HepG2 (cell line): ENCODE results near the gene FBXO4. TPM values are rescaled to one million over a fixed set of nuclear protein-coding genes. Genes with fewer than 3 reads are reported as not detected.

Experiments
- BHLHE40 ChIP-seq: IDR thresholded peaks from 2 replicates; pipeline ENCODE4 v1.6.1; 2011; ENCODE audit warnings: low read length, improper control_type of control experiment
- HIVEP1 ChIP-seq: sonication (generic); formaldehyde crosslinking; IDR thresholded peaks from 2 replicates; pipeline ENCODE4 v1.4.0; 2020; ENCODE audit warnings: mild to moderate bottlenecking, missing genetic modification reagents
- MAFK ChIP-seq, 2 experiments: IDR thresholded peaks in 1 of 2; conservative IDR thresholded peaks in 1 of 2; 2 replicates each; pipeline ENCODE4 v1.6.1; 2011; ENCODE audit warnings: improper control_type of control experiment in 2 of 2, low read length in 2 of 2
- NFRKB ChIP-seq: fragments of 450-650 bp; IDR thresholded peaks from 2 replicates; pipeline ENCODE4 v1.6.1; 2017
- NR2F1 ChIP-seq, 2 experiments: fragments of 450-650 bp in 1 of 2; formaldehyde crosslinking in 1 of 2; IDR thresholded peaks; 2 replicates each; pipeline versions ENCODE4 v1.5.0 to v1.6.1; 2016 to 2020; ENCODE audit warnings: mild to moderate bottlenecking in 1 of 2, missing compliant biosample characterization in 1 of 2, missing genetic modification reagents in 1 of 2, moderate library complexity in 1 of 2
- PHF8 ChIP-seq: sonication (generic); formaldehyde crosslinking; IDR thresholded peaks from 2 replicates; pipeline ENCODE4 v1.5.0; 2020; ENCODE audit warnings: missing genetic modification reagents
- PTBP1 ChIP-seq: fragments of 200-400 bp; formaldehyde crosslinking; IDR thresholded peaks from 2 replicates; pipeline ENCODE4 v1.6.1; 2018; ENCODE audit warnings: low read length, low read depth; ENCODE audit not compliant: poor library complexity, severe bottlenecking
- SRSF4 ChIP-seq: fragments of 200-400 bp; formaldehyde crosslinking; IDR thresholded peaks from one replicate; pipeline ENCODE4 v1.6.1; 2018; ENCODE audit warnings: mild to moderate bottlenecking, low read depth, low read length, moderate library complexity; ENCODE audit not compliant: poor library complexity, severe bottlenecking
- SYNCRIP ChIP-seq: fragments of 200-400 bp; formaldehyde crosslinking; IDR thresholded peaks from 2 replicates; pipeline ENCODE4 v1.6.1; 2018; ENCODE audit warnings: mild to moderate bottlenecking, low read depth, low read length; ENCODE audit not compliant: insufficient read depth
- TCF12 ChIP-seq, 2 experiments: fragments of 450-650 bp in 1 of 2; sonication (generic) in 1 of 2; formaldehyde crosslinking in 1 of 2; IDR thresholded peaks; 2 replicates each; pipeline versions ENCODE4 v1.6.1 to v1.8.0; 2017 to 2022; ENCODE audit warnings: antibody characterized with exemption in 1 of 2, mild to moderate bottlenecking in 1 of 2, missing genetic modification reagents in 1 of 2, moderate library complexity in 1 of 2
- ZFP1 ChIP-seq: IDR thresholded peaks from 2 replicates; pipeline ENCODE4 v1.6.1; 2016
- ZNF180 ChIP-seq: sonication (generic); formaldehyde crosslinking; IDR thresholded peaks from 2 replicates; pipeline ENCODE4 v1.4.0; 2020; ENCODE audit warnings: low read depth, missing genetic modification reagents, borderline replicate concordance
- ZNF225 ChIP-seq: sonication (generic); formaldehyde crosslinking; IDR thresholded peaks from 2 replicates; pipeline ENCODE4 v1.4.0; 2020; ENCODE audit warnings: mild to moderate bottlenecking, missing genetic modification reagents
- ZNF430 ChIP-seq: sonication (generic); formaldehyde crosslinking; IDR thresholded peaks from 2 replicates; pipeline ENCODE4 v1.9.0; 2021; ENCODE audit warnings: mild to moderate bottlenecking, missing genetic modification reagents
- ZNF513 ChIP-seq: sonication (generic); formaldehyde crosslinking; conservative IDR thresholded peaks from 2 replicates; pipeline ENCODE4 v1.5.0; 2020; ENCODE audit warnings: missing genetic modification reagents
- ZNF564 ChIP-seq: sonication (generic); formaldehyde crosslinking; IDR thresholded peaks from 2 replicates; pipeline ENCODE4 v1.8.1; 2023; ENCODE audit warnings: mild to moderate bottlenecking, missing genetic modification reagents
- ZNF609 ChIP-seq: sonication (generic); formaldehyde crosslinking; IDR thresholded peaks from 2 replicates; pipeline ENCODE4 v1.4.0; 2020; ENCODE audit warnings: mild to moderate bottlenecking, missing genetic modification reagents, borderline replicate concordance
- ZNF629 ChIP-seq: sonication (generic); formaldehyde crosslinking; conservative IDR thresholded peaks from 2 replicates; pipeline ENCODE4 v1.5.0; 2020; ENCODE audit warnings: missing genetic modification reagents
- ZNF766 ChIP-seq: sonication (generic); formaldehyde crosslinking; IDR thresholded peaks from 2 replicates; pipeline ENCODE4 v1.5.0; 2020; ENCODE audit warnings: missing genetic modification reagents, borderline replicate concordance
- ZNF776 ChIP-seq: sonication (generic); formaldehyde crosslinking; IDR thresholded peaks from 2 replicates; pipeline ENCODE4 v1.4.0; 2020; ENCODE audit warnings: mild to moderate bottlenecking, missing genetic modification reagents
- ZNF839 ChIP-seq: sonication (generic); formaldehyde crosslinking; IDR thresholded peaks from 2 replicates; pipeline ENCODE4 v1.4.0; 2020; ENCODE audit warnings: missing genetic modification reagents, mild to moderate bottlenecking, borderline replicate concordance
- polyA plus RNA-seq, 8 experiments: library from polyadenylated mRNA; depleted of rRNA in 3 of 8; stranded (reverse) in 7 of 8; unstranded in 1 of 8; fragments of >200 nt; fragmentation: Illumina TruSeq in 4 of 8; extraction: Trizol in 4 of 8; gene quantifications; 2 replicates each; pipeline versions ENCODE4 v1.2.1 to v1.2.3, GENCODE V29; 2011 to 2016; ENCODE audit warnings: low read depth in 4 of 8, missing spikeins in 1 of 8, mixed read lengths in 1 of 8; ENCODE audit not compliant: insufficient read depth in 1 of 8
- total RNA-seq, 5 experiments: library from RNA; depleted of rRNA; stranded (reverse); fragments of >200 nt; fragmentation: Illumina TruSeq; extraction: Trizol; gene quantifications; 2 replicates each; pipeline ENCODE4 v1.2.3, GENCODE V29; 2016; ENCODE audit warnings: low read depth in 1 of 5
- TF ChIP-seq, protein P1 (sequence below): sonication (generic); formaldehyde crosslinking; IDR thresholded peaks from 2 replicates; pipeline ENCODE4 v1.5.0; 2020; ENCODE audit warnings: missing genetic modification reagents

The FBXO4 gene
- total and polyA plus RNA-seq, 2 of the 13 experiments (the other 11 are each of a cell fraction or from before 2014, with no cell fraction given), result 5.2 to 16.4 TPM

DNA sequence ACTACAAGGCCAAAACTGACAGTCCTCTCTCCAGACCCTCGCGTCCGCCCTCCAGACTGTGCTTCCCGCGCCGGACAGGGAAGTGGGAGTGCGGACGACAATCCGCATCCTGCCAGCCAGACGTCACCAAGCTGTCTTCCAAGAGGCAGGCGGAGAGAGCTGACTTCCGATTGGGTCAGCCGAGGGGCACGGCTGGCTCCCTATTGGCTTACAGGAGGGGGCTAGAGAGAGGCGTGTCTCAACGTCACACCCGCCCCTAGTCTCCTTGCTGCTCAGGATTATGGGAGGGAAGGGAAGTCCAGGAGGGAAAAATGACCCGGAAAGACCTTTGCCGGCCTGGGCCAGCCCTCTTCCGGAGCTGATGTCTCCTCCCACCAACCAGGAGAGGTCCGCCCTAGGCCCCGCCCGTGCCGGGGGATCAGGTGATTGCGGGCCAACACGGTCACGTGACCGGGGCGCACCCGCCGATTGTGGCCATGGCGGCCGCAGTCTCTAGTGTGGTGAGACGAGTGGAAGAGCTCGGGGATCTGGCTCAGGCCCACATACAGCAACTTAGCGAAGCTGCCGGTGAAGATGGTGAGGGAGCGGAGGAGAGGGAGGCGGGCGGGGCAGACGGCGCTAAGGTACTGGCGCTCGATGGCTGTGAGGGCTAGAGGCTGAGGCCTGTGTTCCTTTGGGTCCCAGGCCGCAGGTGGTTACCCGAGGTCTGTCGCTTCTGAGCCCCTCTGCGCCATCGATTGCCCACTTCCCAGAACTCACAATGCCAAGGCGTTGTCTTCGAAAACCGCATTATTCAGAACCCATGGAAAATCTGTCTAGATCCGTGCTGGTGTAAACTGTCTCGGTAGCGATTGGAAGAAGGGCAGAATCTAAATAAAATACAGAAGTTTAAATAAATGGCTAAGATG is 20.9 kb upstream of the FBXO4 start, which contains the start of gene RIMOC1 (continued):
- TF ChIP-seq ZNF180 (CRISPR knock-in tag), result no peak
- TF ChIP-seq PTBP1, result peak; percentile 82
- TF ChIP-seq ZNF225, result peak; percentile 87
- TF ChIP-seq SRSF4, result no peak
- TF ChIP-seq TCF12 (IDR thresholded peaks at IDR 0.05), result no peak
- TF ChIP-seq TCF12 (CRISPR knock-in tag; IDR thresholded peaks at IDR 0.05), result peak; percentile 46; the same call in 1 of the 2 replicates
- no peak for TF ChIP-seq ZNF766 (CRISPR knock-in tag)
- TF ChIP-seq, protein P1, sequence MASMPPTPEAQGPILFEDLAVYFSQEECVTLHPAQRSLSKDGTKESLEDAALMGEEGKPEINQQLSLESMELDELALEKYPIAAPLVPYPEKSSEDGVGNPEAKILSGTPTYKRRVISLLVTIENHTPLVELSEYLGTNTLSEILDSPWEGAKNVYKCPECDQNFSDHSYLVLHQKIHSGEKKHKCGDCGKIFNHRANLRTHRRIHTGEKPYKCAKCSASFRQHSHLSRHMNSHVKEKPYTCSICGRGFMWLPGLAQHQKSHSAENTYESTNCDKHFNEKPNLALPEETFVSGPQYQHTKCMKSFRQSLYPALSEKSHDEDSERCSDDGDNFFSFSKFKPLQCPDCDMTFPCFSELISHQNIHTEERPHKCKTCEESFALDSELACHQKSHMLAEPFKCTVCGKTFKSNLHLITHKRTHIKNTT, result no peak
- TF ChIP-seq ZNF776 (CRISPR knock-in tag), result peak; percentile 75; the same call in 1 of the 2 replicates
- peak; percentile 69; the same call in 1 of the 2 replicates for TF ChIP-seq ZNF609 (CRISPR knock-in tag)
- TF ChIP-seq MAFK (conservative IDR thresholded peaks at IDR 0.05 in 1 of 2, IDR thresholded peaks at IDR 0.05 in 1 of 2; ENCODE audit: low read length in 2 of 2), result no peak
- TF ChIP-seq HIVEP1, result peak; percentile 99
- 0 out of 2 replicates have a peak, but pooled peaks have one; percentile 73 for TF ChIP-seq ZNF513 (CRISPR knock-in tag)
- TF ChIP-seq ZNF430 (CRISPR knock-in tag), result peak; percentile 46; the same call in 1 of the 2 replicates
- no peak for TF ChIP-seq SYNCRIP
- no peak for TF ChIP-seq ZNF629 (CRISPR knock-in tag)
- no peak for TF ChIP-seq ZFP1
- TF ChIP-seq BHLHE40, result peak; percentile 99
- TF ChIP-seq PHF8 (CRISPR knock-in tag), result peak; percentile 100
- peak; percentile 43 to 74; a peak in 3 of 4 replicates for TF ChIP-seq NR2F1 (CRISPR knock-in tag; IDR thresholded peaks at IDR 0.05)
- TF ChIP-seq NFRKB, result peak; percentile 59; the same call in 1 of the 2 replicates
- TF ChIP-seq ZNF564 (CRISPR knock-in tag), result 0 out of 2 replicates have a peak, but pooled peaks have one; percentile 66
- no peak for TF ChIP-seq ZNF839 (CRISPR knock-in tag)
